A549 (cell line): ENCODE data around the gene YAF2. TPM values are rescaled to one million over a fixed set of nuclear protein-coding genes. Genes with fewer than 3 reads are reported as not detected.

Experiments
- ATAC-seq, 2 experiments: fragments of 200-7000 bp in 1 of 2; fragments of >200 bp in 1 of 2; cut with Nextera tagmentation in 1 of 2; cut with Tn5 transposase in 1 of 2; 3 replicates each; pipeline versions ENCODE4 v1.8.0 to v1.9.1; 2018 to 2020; ENCODE audit warnings: mild to moderate bottlenecking in 1 of 2, moderate library complexity in 1 of 2
- CTCF ChIA-PET: fragments of 300-600 bp; sonication (Branson Sonifier 250); formaldehyde crosslinking; extraction: SDS; loops from one replicate; lab custom pipeline; 2021; ENCODE audit warnings: antibody characterized with exemption, inconsistent platforms; lab: Yijun Ruan, JAX
- POLR2A ChIA-PET: fragments of 350-600 bp; formaldehyde crosslinking; extraction: SDS; loops from one replicate; lab custom pipeline; 2021; ENCODE audit warnings: antibody characterized with exemption, inconsistent platforms; lab: Yijun Ruan, JAX
- DNase-seq, 2 experiments: peaks; one replicate each; pipeline versions ENCODE4 v3.0.0 to v3.0.0-alpha.2; 2011 to 2016; ENCODE audit warnings: low read depth in 1 of 2, low spot score in 1 of 2
- FAIRE-seq: peaks from 2 replicates; lab custom pipeline; 2011; peaks lifted over from hg19 to GRCh38; lab: Jason Lieb, UNC
- H3K27ac ChIP-seq, 2 experiments: fragments of >200 bp; sonication (Bioruptor Twin); formaldehyde crosslinking; 3 replicates each; pipeline ENCODE4 v1.5.1; 2016 to 2017
- H3K4me1 ChIP-seq: fragments of >200 bp; sonication (Bioruptor Twin); formaldehyde crosslinking; 3 replicates; pipeline ENCODE4 v1.6.1; 2016
- H3K4me2 ChIP-seq: fragments of >200 bp; sonication (Bioruptor Twin); formaldehyde crosslinking; 3 replicates; pipeline ENCODE4 v1.6.1; 2016
- H3K4me3 ChIP-seq: fragments of >200 bp; sonication (Bioruptor Twin); formaldehyde crosslinking; 3 replicates; pipeline ENCODE4 v1.5.1; 2016
- H3K9me3 ChIP-seq: fragments of >200 bp; sonication (Bioruptor Twin); formaldehyde crosslinking; 3 replicates; pipeline ENCODE4 v1.6.1; 2016
- EP300 ChIP-seq, 2 experiments: fragments of >200 bp; sonication (Bioruptor Twin); formaldehyde crosslinking; IDR thresholded peaks; 2 replicates in 1 of 2; 3 replicates in 1 of 2; pipeline ENCODE4 v1.6.1; 2016 to 2017
- HOXA7 ChIP-seq: fragments of 250-450 bp; sonication (Bioruptor Pico); IDR thresholded peaks from 2 replicates; pipeline ENCODE4 v1.5.0; 2020; ENCODE audit warnings: mild to moderate bottlenecking, moderate library complexity
- JUN ChIP-seq, 2 experiments: fragments of >200 bp; sonication (Bioruptor Twin); formaldehyde crosslinking; IDR thresholded peaks; 2 replicates in 1 of 2; 3 replicates in 1 of 2; pipeline ENCODE4 v1.6.1; 2016 to 2017
- MAFK ChIP-seq: fragments of 450-650 bp; IDR thresholded peaks from 2 replicates; pipeline ENCODE4 v1.6.1; 2014; ENCODE audit not compliant: partially characterized antibody
- MYC ChIP-seq: IDR thresholded peaks from 2 replicates; pipeline ENCODE4 v1.6.1; 2012; ENCODE audit warnings: mild to moderate bottlenecking, inconsistent platforms, low read length, improper control_type of control experiment, borderline replicate concordance
- NFE2L2 ChIP-seq: fragments of 150-350 bp; conservative IDR thresholded peaks from 2 replicates; pipeline ENCODE4 v1.6.1; 2014; ENCODE audit warnings: low read length
- PHF8 ChIP-seq: fragments of 200-600 bp; sonication (generic); IDR thresholded peaks from 2 replicates; pipeline ENCODE4 v1.6.1; 2016; ENCODE audit warnings: low read depth, mild to moderate bottlenecking, antibody characterized with exemption, moderate library complexity, borderline replicate concordance
- POLR2A ChIP-seq: IDR thresholded peaks from 2 replicates; pipeline ENCODE4 v1.6.1; 2012; ENCODE audit warnings: mild to moderate bottlenecking, low read length
- RAD21 ChIP-seq, 2 experiments: fragments of >200 bp in 1 of 2; sonication (Bioruptor Twin) in 1 of 2; formaldehyde crosslinking in 1 of 2; IDR thresholded peaks in 1 of 2; conservative IDR thresholded peaks in 1 of 2; 2 replicates in 1 of 2; 3 replicates in 1 of 2; pipeline ENCODE4 v1.6.1; 2012 to 2018; ENCODE audit warnings: inconsistent platforms in 1 of 2
- SMC3 ChIP-seq: fragments of >200 bp; sonication (Bioruptor Twin); formaldehyde crosslinking; IDR thresholded peaks from 3 replicates; pipeline ENCODE4 v1.6.1; 2018; ENCODE audit warnings: inconsistent platforms
- WGBS: methylation state at CpG from one replicate; pipeline ENCODE4 v1.1.6; 2017; ENCODE audit errors: missing lambda C conversion rate; 5-methylcytosine and 5-hydroxymethylcytosine counted together
- polyA plus RNA-seq, 4 experiments: library from polyadenylated mRNA; depleted of rRNA in 3 of 4; stranded (reverse); fragments of >200 nt; fragmentation: RNase III in 1 of 4; extraction: RNeasy Plus Mini Kit Qiagen cat#74134 plus additional on column Dnase treatment in 1 of 4; gene quantifications; 2 replicates in 3 of 4; 3 replicates in 1 of 4; pipeline ENCODE4 v1.2.3, GENCODE V29; 2011 to 2017
- TF ChIP-seq, protein P1 (sequence below): fragments of >200 bp; sonication (Bioruptor Twin); formaldehyde crosslinking; IDR thresholded peaks from 3 replicates; pipeline ENCODE4 v1.6.1; 2016
- TF ChIP-seq, protein P2 (sequence below): fragments of 150-350 bp; IDR thresholded peaks from 2 replicates; pipeline ENCODE4 v1.6.1; 2014; ENCODE audit warnings: low read depth, mild to moderate bottlenecking, low read length
- TF ChIP-seq, protein P3 (sequence below): fragments of >200 bp; sonication (Bioruptor Twin); formaldehyde crosslinking; IDR thresholded peaks from 3 replicates; pipeline ENCODE4 v1.5.1; 2016
- TF ChIP-seq, protein P4 (sequence below): IDR thresholded peaks from 2 replicates; pipeline ENCODE4 v1.6.1; 2012
- TF ChIP-seq, protein P5 (sequence below): IDR thresholded peaks from 2 replicates; pipeline ENCODE4 v1.6.1; 2012

The YAF2 gene
- polyA plus RNA-seq, 2 of the 4 experiments (the other 2 are of a cell fraction) = 21.5 to 49.2 TPM

DNA sequence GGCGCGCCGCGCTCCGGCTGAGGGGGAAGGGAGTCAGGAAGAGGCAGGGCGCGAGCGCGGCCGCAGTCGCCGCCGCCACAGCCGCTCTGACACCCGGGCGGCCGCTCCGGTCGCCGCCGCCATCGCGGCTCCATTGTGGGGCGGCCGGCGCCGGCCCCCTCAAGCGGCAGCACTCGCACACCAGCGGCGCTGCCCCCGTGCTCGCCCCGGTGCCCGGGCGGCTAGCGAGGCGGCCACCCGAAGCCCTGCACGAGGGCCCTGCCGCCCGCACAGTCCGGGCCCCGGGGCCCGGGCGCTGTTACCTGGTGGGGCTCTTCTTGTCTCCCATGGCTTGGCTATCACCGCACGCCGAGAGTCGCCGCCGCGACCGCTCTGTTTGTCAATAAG, 202 bp downstream of the YAF2 start:
- FAIRE-seq = no peak
- peak overlapping the region; percentile 71 for H3K4me2 ChIP-seq
- peak; percentile 27; the same call in 1 of the 2 replicates for TF ChIP-seq PHF8
- TF ChIP-seq, protein P1, sequence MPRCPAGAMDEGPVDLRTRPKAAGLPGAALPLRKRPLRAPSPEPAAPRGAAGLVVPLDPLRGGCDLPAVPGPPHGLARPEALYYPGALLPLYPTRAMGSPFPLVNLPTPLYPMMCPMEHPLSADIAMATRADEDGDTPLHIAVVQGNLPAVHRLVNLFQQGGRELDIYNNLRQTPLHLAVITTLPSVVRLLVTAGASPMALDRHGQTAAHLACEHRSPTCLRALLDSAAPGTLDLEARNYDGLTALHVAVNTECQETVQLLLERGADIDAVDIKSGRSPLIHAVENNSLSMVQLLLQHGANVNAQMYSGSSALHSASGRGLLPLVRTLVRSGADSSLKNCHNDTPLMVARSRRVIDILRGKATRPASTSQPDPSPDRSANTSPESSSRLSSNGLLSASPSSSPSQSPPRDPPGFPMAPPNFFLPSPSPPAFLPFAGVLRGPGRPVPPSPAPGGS = 0 out of 3 replicates have a peak, but pooled peaks have one; percentile 39
- peak in 1 of 2 experiments; percentile 67; a peak in 2 of 5 replicates for TF ChIP-seq JUN (IDR thresholded peaks at IDR 0.05)
- TF ChIP-seq, protein P2, sequence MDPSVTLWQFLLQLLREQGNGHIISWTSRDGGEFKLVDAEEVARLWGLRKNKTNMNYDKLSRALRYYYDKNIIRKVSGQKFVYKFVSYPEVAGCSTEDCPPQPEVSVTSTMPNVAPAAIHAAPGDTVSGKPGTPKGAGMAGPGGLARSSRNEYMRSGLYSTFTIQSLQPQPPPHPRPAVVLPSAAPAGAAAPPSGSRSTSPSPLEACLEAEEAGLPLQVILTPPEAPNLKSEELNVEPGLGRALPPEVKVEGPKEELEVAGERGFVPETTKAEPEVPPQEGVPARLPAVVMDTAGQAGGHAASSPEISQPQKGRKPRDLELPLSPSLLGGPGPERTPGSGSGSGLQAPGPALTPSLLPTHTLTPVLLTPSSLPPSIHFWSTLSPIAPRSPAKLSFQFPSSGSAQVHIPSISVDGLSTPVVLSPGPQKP = no peak
- TF ChIP-seq, all 56 proteins: peak for 3
- POLR2A ChIA-PET = interaction anchor here (0.7 to 1.0 kb wide), 2 partner anchors 36 to 990 kb away, joined by 3 to 5 read pairs; no protein-coding TSS in a partner anchor
- WGBS = 2% methylated on average over 18 of the region's 54 CpGs
- peaks cover 27% of the 10 kb centered on the region for H3K4me1 ChIP-seq
- peak; percentile 57 to 66; a peak in 4 of 6 replicates for ATAC-seq
- H3K4me3 ChIP-seq = peak overlapping the region; percentile 99
- no peaks in the 10 kb centered on the region for H3K9me3 ChIP-seq
- H3K27ac ChIP-seq = peak overlapping the region; percentile 99
- CTCF ChIA-PET = no interaction called here
- no peak for DNase-seq

DNA sequence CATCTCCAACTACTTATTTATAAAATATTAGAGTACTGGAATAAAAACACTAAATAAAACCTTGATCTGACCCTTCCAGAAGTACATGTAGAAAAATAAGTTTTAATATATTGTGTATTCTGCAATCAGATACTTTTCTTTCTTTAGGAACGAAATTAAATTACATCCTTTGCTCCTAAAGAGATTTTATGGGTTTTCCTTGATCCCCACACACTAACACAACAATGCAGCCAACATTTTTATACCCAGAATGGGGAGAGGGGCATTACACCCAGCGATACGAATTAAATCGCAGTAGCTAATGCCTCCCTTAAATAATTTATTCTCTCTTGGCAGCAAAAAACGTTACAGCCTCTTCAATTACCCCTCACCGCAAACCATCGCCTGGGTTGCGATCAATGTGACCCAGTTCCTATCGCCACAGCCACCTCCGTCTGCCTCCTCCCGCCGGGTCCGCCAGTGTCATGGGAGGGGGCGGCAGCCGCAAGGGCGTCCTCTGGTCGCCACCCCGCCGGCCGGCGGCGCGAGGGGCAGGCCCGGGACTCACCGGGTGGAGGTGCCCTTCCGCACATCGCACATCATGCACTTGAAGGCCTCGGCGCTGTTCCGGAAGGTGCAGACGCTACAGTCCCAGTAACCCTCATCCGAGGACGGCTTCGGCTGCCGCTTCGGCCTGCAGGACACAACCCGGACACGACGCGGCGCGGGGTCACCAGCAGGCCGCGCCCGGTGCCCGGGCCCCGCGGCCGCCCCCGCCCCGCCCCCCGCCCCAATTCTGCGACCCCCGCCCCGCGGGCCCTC, 796 bp downstream of the YAF2 start:
- peak; percentile 71 to 94 for DNase-seq
- FAIRE-seq = no peak
- TF ChIP-seq, protein P3, sequence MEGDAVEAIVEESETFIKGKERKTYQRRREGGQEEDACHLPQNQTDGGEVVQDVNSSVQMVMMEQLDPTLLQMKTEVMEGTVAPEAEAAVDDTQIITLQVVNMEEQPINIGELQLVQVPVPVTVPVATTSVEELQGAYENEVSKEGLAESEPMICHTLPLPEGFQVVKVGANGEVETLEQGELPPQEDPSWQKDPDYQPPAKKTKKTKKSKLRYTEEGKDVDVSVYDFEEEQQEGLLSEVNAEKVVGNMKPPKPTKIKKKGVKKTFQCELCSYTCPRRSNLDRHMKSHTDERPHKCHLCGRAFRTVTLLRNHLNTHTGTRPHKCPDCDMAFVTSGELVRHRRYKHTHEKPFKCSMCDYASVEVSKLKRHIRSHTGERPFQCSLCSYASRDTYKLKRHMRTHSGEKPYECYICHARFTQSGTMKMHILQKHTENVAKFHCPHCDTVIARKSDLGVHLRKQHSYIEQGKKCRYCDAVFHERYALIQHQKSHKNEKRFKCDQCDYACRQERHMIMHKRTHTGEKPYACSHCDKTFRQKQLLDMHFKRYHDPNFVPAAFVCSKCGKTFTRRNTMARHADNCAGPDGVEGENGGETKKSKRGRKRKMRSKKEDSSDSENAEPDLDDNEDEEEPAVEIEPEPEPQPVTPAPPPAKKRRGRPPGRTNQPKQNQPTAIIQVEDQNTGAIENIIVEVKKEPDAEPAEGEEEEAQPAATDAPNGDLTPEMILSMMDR = peak; percentile 41
- TF ChIP-seq RAD21 (conservative IDR thresholded peaks at IDR 0.05 in 1 of 2, IDR thresholded peaks at IDR 0.05 in 1 of 2) = peak in 1 of 2 experiments; percentile 32; a peak in 4 of 5 replicates
- peak; percentile 33; the same call in 1 of the 3 replicates for TF ChIP-seq SMC3
- TF ChIP-seq, protein P4, sequence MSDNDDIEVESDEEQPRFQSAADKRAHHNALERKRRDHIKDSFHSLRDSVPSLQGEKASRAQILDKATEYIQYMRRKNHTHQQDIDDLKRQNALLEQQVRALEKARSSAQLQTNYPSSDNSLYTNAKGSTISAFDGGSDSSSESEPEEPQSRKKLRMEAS = peak; percentile 79
- peak; percentile 55; the same call in 1 of the 2 replicates for TF ChIP-seq MYC
- no peak for TF ChIP-seq HOXA7 (CRISPR knock-in tag)
- TF ChIP-seq NFE2L2 = no peak
- TF ChIP-seq POLR2A = peak; percentile 48
- Histone ChIP-seq H3K27ac (peak overlapping the region; percentile 99), H3K4me3 (peak overlapping the region; percentile 99), H3K4me1 (peaks cover 27% of the 10 kb centered on the region), H3K9me3 (no peaks in the 10 kb centered on the region), H3K4me2 (peak overlapping the region; percentile 71)
- ATAC-seq = peak; percentile 91 to 93
- 4% methylated on average over 18 of the region's 56 CpGs for WGBS
- POLR2A ChIA-PET = interaction anchor here (1.0 kb wide), 1 partner anchor 35 kb away, joined by 5 read pairs; no protein-coding TSS in a partner anchor
- CTCF ChIA-PET = interaction anchor here (1.0 kb wide), 2 partner anchors 21 to 95 kb away, joined by 3 read pairs; no protein-coding TSS in a partner anchor

DNA sequence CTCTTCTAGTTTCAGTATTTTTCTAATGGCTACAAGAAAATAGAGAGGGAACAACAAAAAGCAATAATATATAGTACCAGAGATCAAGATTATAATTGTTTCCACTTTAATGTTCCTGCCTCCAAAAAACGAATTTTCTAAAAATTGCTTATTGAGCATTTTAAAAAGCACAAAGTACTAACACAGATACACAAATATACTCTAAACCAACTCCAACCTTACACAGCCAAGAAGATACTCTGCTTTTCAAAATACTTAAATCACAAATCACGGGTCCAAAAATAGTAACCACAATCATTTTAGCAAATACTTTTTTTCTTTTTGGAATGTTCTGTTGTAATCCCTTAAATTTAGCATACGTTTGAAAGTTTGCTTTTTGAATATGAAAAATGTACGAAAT, 2.0 kb downstream of the YAF2 start:
- H3K27ac ChIP-seq = peak overlapping the region in 1 of 2 experiments; percentile 22; a peak in 1 of 6 replicates
- 42% methylated on average over 4 of the region's 4 CpGs for WGBS

More for the DNA sequence above, 2.0 kb downstream of the YAF2 start:
- TF ChIP-seq MAFK (peak; percentile 91), EP300 (IDR thresholded peaks at IDR 0.05) (no peak)
- TF ChIP-seq, protein P5, sequence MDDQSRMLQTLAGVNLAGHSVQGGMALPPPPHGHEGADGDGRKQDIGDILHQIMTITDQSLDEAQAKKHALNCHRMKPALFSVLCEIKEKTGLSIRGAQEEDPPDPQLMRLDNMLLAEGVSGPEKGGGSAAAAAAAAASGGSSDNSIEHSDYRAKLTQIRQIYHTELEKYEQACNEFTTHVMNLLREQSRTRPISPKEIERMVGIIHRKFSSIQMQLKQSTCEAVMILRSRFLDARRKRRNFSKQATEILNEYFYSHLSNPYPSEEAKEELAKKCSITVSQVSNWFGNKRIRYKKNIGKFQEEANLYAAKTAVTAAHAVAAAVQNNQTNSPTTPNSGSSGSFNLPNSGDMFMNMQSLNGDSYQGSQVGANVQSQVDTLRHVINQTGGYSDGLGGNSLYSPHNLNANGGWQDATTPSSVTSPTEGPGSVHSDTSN = no peak
- Histone ChIP-seq H3K9me3 (no peaks in the 10 kb centered on the region), H3K4me1 (peaks cover 27% of the 10 kb centered on the region), H3K4me2 (peak overlapping the region; percentile 71), H3K4me3 (no peak overlapping the region; the same call in 2 of the 3 replicates)
- no peak for FAIRE-seq
- POLR2A ChIA-PET = no interaction called here
- CTCF ChIA-PET = no interaction called here
- ATAC-seq = no peak
- no peak for DNase-seq
